IPS-18c (cell line): ENCODE data around the gene WEE1.

Source experiments
- H3K4me3 ChIP-seq: 2 replicates; pipeline ENCODE4 v1.7.0; 2013; ENCODE audit warnings: low read depth, mild to moderate bottlenecking, low read length, moderate library complexity; ENCODE audit not compliant: insufficient read depth
- H3K9me3 ChIP-seq: one replicate; pipeline ENCODE4 v1.6.1; 2013; ENCODE audit warnings: mild to moderate bottlenecking, low read length, moderate library complexity; ENCODE audit not compliant: control insufficient read depth, insufficient read depth

Gene WEE1

GRCh38 chr11:9629064-9629463, 55.6 kb downstream of the WEE1 start:
- Histone ChIP-seq H3K9me3 (no peaks in the 10 kb centered on the region), H3K4me3 (no peak overlapping the region)

DNA sequence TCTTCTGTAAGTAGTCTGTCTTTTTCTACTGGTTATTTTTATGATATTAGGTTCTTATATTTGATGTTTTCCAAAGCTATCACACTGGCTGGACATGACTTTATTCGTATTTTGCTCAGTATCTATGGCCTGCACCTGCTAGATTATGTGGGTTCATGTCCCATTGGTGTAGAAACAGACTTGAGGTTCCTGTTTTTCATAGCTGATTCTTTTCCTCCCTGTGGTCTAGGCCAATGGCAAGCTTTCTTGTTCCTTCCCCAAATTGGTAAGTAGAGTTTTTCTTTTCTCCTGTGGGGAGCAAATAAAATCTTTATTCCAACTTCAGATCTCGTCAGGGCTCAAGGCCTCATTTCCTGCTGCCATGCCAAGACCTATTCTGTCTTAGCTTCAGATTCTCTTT, 60.2 kb downstream of the WEE1 start:
- H3K9me3 ChIP-seq, result no peaks in the 10 kb centered on the region
- H3K4me3 ChIP-seq, result no peak overlapping the region

DNA sequence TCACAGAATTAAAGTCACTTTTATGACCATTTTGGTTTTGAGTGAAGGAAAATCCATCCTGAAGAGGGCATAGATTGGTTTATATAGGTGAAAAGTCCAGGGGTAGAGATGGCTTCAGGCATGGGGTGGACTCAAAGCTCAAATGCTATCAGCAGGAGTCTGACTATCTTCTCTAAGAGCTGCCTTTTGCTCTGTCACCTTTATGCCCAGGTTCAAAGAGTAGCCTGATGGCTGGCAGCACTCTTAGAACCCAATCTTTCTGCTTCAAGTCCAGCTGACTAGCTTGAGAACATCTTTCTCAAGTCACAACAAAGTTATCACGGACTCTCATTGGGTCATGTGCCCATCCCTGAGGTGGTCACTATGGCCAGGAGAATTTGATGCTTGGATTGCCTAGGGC, 63.2 kb downstream of the WEE1 start:
- H3K9me3 ChIP-seq, result no peaks in the 10 kb centered on the region

DNA sequence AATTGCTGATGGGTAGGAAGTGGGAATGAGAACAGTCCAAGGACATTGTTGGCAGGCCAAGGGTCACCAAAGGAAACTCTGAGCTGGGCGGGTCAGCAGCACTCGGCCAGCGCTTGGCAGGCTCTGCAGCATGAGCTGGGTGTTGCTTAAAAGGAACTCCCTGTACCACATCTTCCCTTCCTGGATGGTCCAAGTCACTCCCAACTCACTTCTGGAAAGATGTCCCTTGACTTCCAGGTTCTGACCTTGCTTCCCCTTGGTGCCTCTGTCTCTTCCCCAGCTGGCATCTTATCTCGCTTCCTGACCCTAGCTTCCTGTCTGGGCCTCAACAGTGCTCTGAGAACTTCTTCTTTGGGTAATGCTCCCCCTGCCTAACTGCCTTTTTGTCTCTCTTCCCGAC, 65.6 kb downstream of the WEE1 start:
- Histone ChIP-seq H3K4me3 (no peak overlapping the region), H3K9me3 (no peaks in the 10 kb centered on the region)

More for the DNA sequence above, 63.2 kb downstream of the WEE1 start:
- no peak overlapping the region for H3K4me3 ChIP-seq
